ENCODE results near the gene MINK1. TPM values are rescaled to one million over a fixed set of nuclear protein-coding genes. Genes with fewer than 3 reads are reported as not detected.

MINK1 gene
- total and polyA plus RNA-seq, 2 of the 8 experiments (the other 6 are each of a cell fraction or from before 2014, with no cell fraction given), result 26.9 to 77.7 TPM

GRCh38 chr17:4843321-4844000 is 10.3 kb downstream of the MINK1 start:
- Histone ChIP-seq H3K18ac (ENCODE audit: extremely low read depth, low read length) (no peak overlapping the region), H3K27ac (ENCODE audit: low read depth, low read length) (no peak overlapping the region), H2BK5ac (ENCODE audit: low read depth, low read length) (no peak overlapping the region), H3K27me3 (replicated peaks in 1 of 4; ENCODE audit: control insufficient read depth in 3 of 4, extremely low read depth in 1 of 4, insufficient read depth in 3 of 4, low read length in 3 of 4) (no peaks in the 10 kb centered on the region), H3K4me3 (ENCODE audit: extremely low read depth in 1 of 4, insufficient read depth in 2 of 4, low read depth in 3 of 4, low read length in 4 of 4) (no peak overlapping the region), H2BK120ac (replicated peaks; ENCODE audit: low read depth, low read length) (no peak overlapping the region), H4K20me1 (replicated peaks in 1 of 2; ENCODE audit: control insufficient read depth in 1 of 2, insufficient read depth in 2 of 2, low read length in 2 of 2) (peaks cover 0 to 3% of the 10 kb centered on the region in 2 experiments), H2BK12ac (ENCODE audit: low read depth, low read length) (no peak overlapping the region), H4K8ac (ENCODE audit: extremely low read depth, insufficient read depth, low read length) (no peak overlapping the region), H2BK15ac (ENCODE audit: low read length) (no peak overlapping the region), H3K9ac (replicated peaks in 1 of 4; ENCODE audit: extremely low read depth in 1 of 4, low read depth in 3 of 4, low read length in 3 of 4) (no peak overlapping the region), H3K9me3 (ENCODE audit: insufficient read depth in 2 of 2, low read depth in 1 of 2, low read length in 1 of 2) (no peaks in the 10 kb centered on the region), H3K56ac (replicated peaks; ENCODE audit: insufficient read length, low read depth, low read length) (no peak overlapping the region), H3K4me1 (replicated peaks in 1 of 4; ENCODE audit: control insufficient read depth in 3 of 4, insufficient read depth in 4 of 4, low read length in 3 of 4) (peaks cover 0 to 8% (median 4%) of the 10 kb centered on the region in 4 experiments; a peak in 3 of 7 replicates), H3K23ac (ENCODE audit: insufficient read length) (no peak overlapping the region), H2BK20ac (ENCODE audit: low read length) (no peak overlapping the region), H3K4ac (replicated peaks; ENCODE audit: insufficient read length, low read depth, low read length) (no peak overlapping the region), H2AFZ (ENCODE audit: low read length) (no peak overlapping the region), H4K5ac (ENCODE audit: insufficient read length, low read depth, low read length) (no peak overlapping the region), H3K14ac (ENCODE audit: insufficient read length) (no peak overlapping the region), H3K36me3 (ENCODE audit: control insufficient read depth in 2 of 4, insufficient read depth in 4 of 4, low read length in 3 of 4) (no peaks in the 10 kb centered on the region; a peak in 2 of 8 replicates), H3K23me2 (ENCODE audit: low read depth, low read length) (no peaks in the 10 kb centered on the region), H2AK5ac (ENCODE audit: low read depth, low read length) (no peak overlapping the region), H3K79me2 (ENCODE audit: control insufficient read depth in 1 of 2, insufficient read depth in 2 of 2, low read length in 2 of 2) (peaks cover 4 to 69% of the 10 kb centered on the region in 2 experiments; a peak in 3 of 4 replicates), H3K79me1 (ENCODE audit: low read depth, low read length) (peaks cover 14% of the 10 kb centered on the region), H4K91ac (replicated peaks; ENCODE audit: insufficient read length, low read length) (no peak overlapping the region), H3K4me2 (ENCODE audit: insufficient read depth in 1 of 2, low read depth in 2 of 2, low read length in 2 of 2) (no peak overlapping the region)
- FAIRE-seq, result no peak
- no peak for DNase-seq (ENCODE audit: low read depth in 1 of 2, low spot score in 2 of 2)
- WGBS, 2 experiments (ENCODE audit: extremely low coverage in 1 of 2, insufficient coverage in 1 of 2, insufficient read length in 1 of 2, insufficient replicate concordance in 2 of 2, low coverage in 1 of 2, low lambda C conversion rate in 2 of 2, missing lambda C conversion rate in 1 of 2), result 85% methylated on average over 9 of the region's 9 CpGs; no CpG with 5 or more reads in 1 of the 2 experiments
- CTCF ChIA-PET (ENCODE audit: partially characterized antibody), result interaction anchor here (1.2 to 2.0 kb wide), 3 partner anchors 9 to 41 kb away, joined by 3 to 6 read pairs (median 5); no protein-coding TSS in a partner anchor
- POLR2A ChIA-PET (ENCODE audit: partially characterized antibody), result interaction anchor here (1.5 kb wide), 2 partner anchors 15 to 17 kb away, joined by 4 to 6 read pairs; no protein-coding TSS in a partner anchor
- TF ChIP-seq E2F6 (IDR thresholded peaks at IDR 0.05) (no peak), CEBPB (IDR thresholded peaks at IDR 0.05; ENCODE audit: low read depth, low read length) (no peak), TCF12 (IDR thresholded peaks at IDR 0.05; ENCODE audit: low read depth, low read length) (no peak), SIRT6 (IDR thresholded peaks at IDR 0.05; ENCODE audit: low read length) (no peak), YY1 (IDR thresholded peaks at IDR 0.05; ENCODE audit: low read depth, low read length) (no peak), NANOG (IDR thresholded peaks at IDR 0.05; ENCODE audit: insufficient read depth, low read depth, low read length, poor library complexity, severe bottlenecking) (no peak), ZNF274 (IDR thresholded peaks at IDR 0.05; ENCODE audit: borderline replicate concordance, extremely low read depth, low read length) (no peak), TBP (IDR thresholded peaks at IDR 0.05; ENCODE audit: low read depth, low read length) (no peak), KDM4A (IDR thresholded peaks at IDR 0.05; ENCODE audit: low read depth, low read length, severe bottlenecking) (no peak), POLR2AphosphoS5 (IDR thresholded peaks at IDR 0.05; ENCODE audit: low read depth, low read length) (no peak), SIX5 (IDR thresholded peaks at IDR 0.05; ENCODE audit: low read depth, low read length) (no peak), CREB1 (IDR thresholded peaks at IDR 0.05) (no peak), GTF2F1 (IDR thresholded peaks at IDR 0.05; ENCODE audit: borderline replicate concordance, low read depth, low read length) (no peak)
